Measurements from ENCODE around the gene CPNE8.
"Not testable (repeated sequence)": the region's sequence is repeated elsewhere in the genome, so short reads cannot be mapped to it uniquely, and the experiment has no call there.

CPNE8 gene

GRCh38 chr12:38761636-38762342 is 143.6 kb downstream of the CPNE8 start:
- no peak for TF ChIP-seq TAF1 (IDR thresholded peaks at IDR 0.05; ENCODE audit: borderline replicate concordance, low read depth, low read length)
- TF ChIP-seq POLR2AphosphoS5 (IDR thresholded peaks at IDR 0.05; ENCODE audit: low read depth, low read length) = no peak
- no peak for TF ChIP-seq POLR2A (IDR thresholded peaks at IDR 0.05; ENCODE audit: low read depth, low read length)
- FAIRE-seq (no peak), DNase-seq (ENCODE audit: insufficient read length) (no peak)

DNA sequence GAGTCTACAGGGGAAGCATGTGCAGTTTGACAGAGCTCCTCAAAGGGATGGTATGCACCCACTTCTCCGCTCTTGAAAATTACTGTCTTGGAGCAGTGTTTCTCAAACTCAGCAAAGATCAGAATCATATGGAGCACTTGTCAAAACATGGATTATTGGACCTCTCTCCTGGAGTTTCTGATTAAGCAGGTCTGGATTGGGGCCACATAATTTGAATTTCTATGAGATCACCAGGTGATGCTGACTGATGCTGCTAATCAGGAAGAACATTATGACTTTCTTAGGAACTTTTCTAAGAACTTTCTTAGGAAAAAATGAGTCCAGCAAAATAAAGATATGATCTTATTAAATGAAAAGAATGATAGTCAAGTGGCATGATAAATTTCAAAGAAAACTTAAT is 144.3 kb downstream of the CPNE8 start:
- TF ChIP-seq POLR2A (IDR thresholded peaks at IDR 0.05; ENCODE audit: low read depth, low read length) (no peak), TAF1 (IDR thresholded peaks at IDR 0.05; ENCODE audit: borderline replicate concordance, low read depth, low read length) (no peak), POLR2AphosphoS5 (IDR thresholded peaks at IDR 0.05; ENCODE audit: low read depth, low read length) (no peak)
- DNase-seq (ENCODE audit: insufficient read length) (no peak), FAIRE-seq (no peak)

DNA sequence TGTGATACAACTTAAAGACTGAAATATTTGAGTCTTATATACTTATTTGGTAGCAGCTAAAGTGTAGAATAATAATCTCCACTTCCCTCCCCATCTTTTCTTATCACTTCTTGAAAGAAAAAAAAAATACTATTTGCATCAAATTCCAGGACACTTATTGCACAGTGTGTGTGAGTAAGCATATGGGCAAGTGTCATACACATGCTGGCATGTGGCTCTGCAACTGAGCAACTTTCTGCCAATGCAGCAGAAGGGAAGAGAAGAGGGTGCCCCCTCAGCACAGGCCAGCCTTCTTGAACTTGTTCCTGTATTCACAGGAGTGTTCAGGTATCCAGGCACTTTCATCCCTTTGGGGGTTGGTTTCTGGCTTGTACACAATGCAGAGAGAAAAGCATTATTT is 145.8 kb downstream of the CPNE8 start:
- no peak for TF ChIP-seq TAF1 (IDR thresholded peaks at IDR 0.05; ENCODE audit: borderline replicate concordance, low read depth, low read length)
- TF ChIP-seq POLR2AphosphoS5 (IDR thresholded peaks at IDR 0.05; ENCODE audit: low read depth, low read length) = no peak
- no peak for TF ChIP-seq POLR2A (IDR thresholded peaks at IDR 0.05; ENCODE audit: low read depth, low read length)
- DNase-seq (ENCODE audit: insufficient read length) = no peak
- FAIRE-seq = no peak

- no peak for TF ChIP-seq POLR2AphosphoS5 (IDR thresholded peaks at IDR 0.05; ENCODE audit: low read depth, low read length)
- no peak for TF ChIP-seq POLR2A (IDR thresholded peaks at IDR 0.05; ENCODE audit: low read depth, low read length)
- FAIRE-seq = no peak
- no peak for DNase-seq (ENCODE audit: insufficient read length)
These were observed 158.6 kb downstream of the CPNE8 start for GRCh38 chr12:38746744-38747143.

- DNase-seq (ENCODE audit: insufficient read length) = no peak
- TF ChIP-seq POLR2AphosphoS5 (IDR thresholded peaks at IDR 0.05; ENCODE audit: low read depth, low read length) (no peak), TAF1 (IDR thresholded peaks at IDR 0.05; ENCODE audit: borderline replicate concordance, low read depth, low read length) (no peak), POLR2A (IDR thresholded peaks at IDR 0.05; ENCODE audit: low read depth, low read length) (no peak)
- no peak for FAIRE-seq
These were observed 159.8 kb downstream of the CPNE8 start for GRCh38 chr12:38745601-38746000.

- no peak for TF ChIP-seq TAF1 (IDR thresholded peaks at IDR 0.05; ENCODE audit: borderline replicate concordance, low read depth, low read length)
- TF ChIP-seq POLR2AphosphoS5 (IDR thresholded peaks at IDR 0.05; ENCODE audit: low read depth, low read length) = no peak
- TF ChIP-seq POLR2A (IDR thresholded peaks at IDR 0.05; ENCODE audit: low read depth, low read length) = no peak
- FAIRE-seq (no peak), DNase-seq (ENCODE audit: insufficient read length) (no peak)
These were observed 161.3 kb downstream of the CPNE8 start for GRCh38 chr12:38744041-38744440.

DNA sequence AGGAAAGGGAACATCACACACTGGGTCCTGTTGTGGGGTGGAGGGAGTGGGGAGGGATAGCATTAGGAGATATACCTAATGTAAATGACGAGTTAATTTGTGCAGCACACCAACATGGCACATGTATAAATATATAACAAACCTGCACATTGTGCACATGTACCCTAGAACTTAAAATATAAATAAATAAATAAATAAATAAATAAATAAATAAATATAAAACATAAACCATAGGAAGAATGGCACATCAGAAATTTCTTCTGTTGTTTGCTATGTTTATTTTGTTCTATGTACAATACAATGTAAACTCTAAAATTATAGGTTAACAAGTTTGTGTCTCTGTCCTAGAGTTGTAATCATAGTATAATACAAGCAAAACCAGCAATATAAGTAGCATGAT is 162.9 kb downstream of the CPNE8 start:
- FAIRE-seq = not testable (repeated sequence)

GRCh38 chr12:38736821-38737220 is 168.6 kb downstream of the CPNE8 start:
- TF ChIP-seq POLR2AphosphoS5 (IDR thresholded peaks at IDR 0.05; ENCODE audit: low read depth, low read length) (no peak), POLR2A (IDR thresholded peaks at IDR 0.05; ENCODE audit: low read depth, low read length) (no peak), TAF1 (IDR thresholded peaks at IDR 0.05; ENCODE audit: borderline replicate concordance, low read depth, low read length) (no peak)
- no peak for DNase-seq (ENCODE audit: insufficient read length)
- FAIRE-seq = no peak

More for the DNA sequence above, 162.9 kb downstream of the CPNE8 start:
- DNase-seq (ENCODE audit: insufficient read length) = not testable (repeated sequence)

DNA sequence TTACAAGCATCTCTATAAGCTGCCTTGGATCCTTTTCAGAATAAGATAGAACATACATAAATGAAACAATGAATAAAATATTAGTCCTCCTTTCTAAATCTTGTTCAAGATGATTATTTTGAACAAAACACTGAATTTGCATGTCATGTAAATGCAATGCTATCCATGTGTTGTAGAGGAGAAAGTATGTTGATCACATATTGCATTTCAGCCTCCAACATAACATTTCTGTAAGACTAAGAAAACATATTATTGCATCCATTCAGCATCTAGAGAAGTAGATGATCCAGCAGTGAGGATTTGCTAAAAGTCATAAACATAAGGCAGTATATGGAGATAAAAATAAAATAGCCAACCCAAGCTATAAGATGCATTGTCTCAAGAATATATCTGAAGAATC is 172.6 kb downstream of the CPNE8 start:
- DNase-seq (ENCODE audit: insufficient read length) (no peak), FAIRE-seq (no peak)
- TF ChIP-seq TAF1 (IDR thresholded peaks at IDR 0.05; ENCODE audit: borderline replicate concordance, low read depth, low read length) (no peak), POLR2A (IDR thresholded peaks at IDR 0.05; ENCODE audit: low read depth, low read length) (no peak), POLR2AphosphoS5 (IDR thresholded peaks at IDR 0.05; ENCODE audit: low read depth, low read length) (no peak)

DNA sequence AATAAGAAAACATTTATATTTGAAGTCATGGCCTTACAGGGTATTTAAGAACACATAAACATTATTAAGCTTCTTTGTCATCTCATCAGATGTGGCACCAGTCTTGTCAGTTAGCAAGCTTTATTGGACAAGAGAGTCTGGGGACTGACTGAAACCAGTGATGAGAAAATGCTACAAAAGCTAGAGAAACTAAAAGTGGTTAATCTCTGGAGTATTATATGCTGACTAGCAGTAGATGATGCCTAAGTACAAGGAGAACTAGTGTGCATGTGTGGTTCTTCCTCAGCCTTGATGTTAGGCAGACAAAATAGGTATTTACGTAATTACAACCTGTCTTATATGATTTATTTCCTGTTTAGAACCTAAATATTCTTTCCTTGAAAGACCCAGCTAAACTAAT is 176.5 kb downstream of the CPNE8 start:
- DNase-seq (ENCODE audit: insufficient read length) (no peak), FAIRE-seq (peak; percentile 86)
- TF ChIP-seq POLR2AphosphoS5 (IDR thresholded peaks at IDR 0.05; ENCODE audit: low read depth, low read length) (no peak), TAF1 (IDR thresholded peaks at IDR 0.05; ENCODE audit: borderline replicate concordance, low read depth, low read length) (no peak), POLR2A (IDR thresholded peaks at IDR 0.05; ENCODE audit: low read depth, low read length) (no peak)

DNA sequence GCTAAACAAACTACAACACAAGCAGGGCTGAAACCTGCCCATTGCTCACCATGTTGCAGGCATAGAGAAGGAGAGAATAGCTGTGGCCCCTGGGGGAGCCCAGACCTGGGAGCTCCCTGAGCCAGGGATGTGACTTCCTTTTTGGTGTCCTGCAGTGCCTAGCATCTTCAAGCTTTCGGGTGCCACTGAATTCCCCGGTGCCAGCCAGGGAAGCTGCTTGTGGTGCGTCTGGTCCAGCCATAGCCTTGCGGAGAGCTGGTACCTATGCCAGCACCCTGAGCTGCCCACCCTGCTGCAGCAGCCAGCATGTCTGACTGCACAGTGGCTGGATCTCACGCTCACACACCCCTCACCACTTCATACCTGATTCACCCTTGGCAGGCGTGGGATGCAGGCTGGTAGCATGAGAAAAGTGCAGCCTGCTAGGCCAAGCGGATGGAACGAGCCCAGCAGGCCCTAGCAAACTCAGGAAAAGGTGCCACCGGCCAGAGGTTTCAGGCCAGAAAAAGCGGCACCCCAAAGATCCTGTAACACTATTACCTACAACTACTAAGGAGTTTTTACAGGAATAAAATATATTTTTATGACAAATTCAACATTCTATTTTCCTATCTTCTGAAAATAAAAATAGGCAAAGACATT is 183.7 kb downstream of the CPNE8 start:
- DNase-seq (ENCODE audit: insufficient read length) = no peak
- TF ChIP-seq POLR2AphosphoS5 (IDR thresholded peaks at IDR 0.05; ENCODE audit: low read depth, low read length) = no peak
- TF ChIP-seq TAF1 (IDR thresholded peaks at IDR 0.05; ENCODE audit: borderline replicate concordance, low read depth, low read length) = no peak
- TF ChIP-seq POLR2A (IDR thresholded peaks at IDR 0.05; ENCODE audit: low read depth, low read length) = no peak
- no peak for FAIRE-seq

DNA sequence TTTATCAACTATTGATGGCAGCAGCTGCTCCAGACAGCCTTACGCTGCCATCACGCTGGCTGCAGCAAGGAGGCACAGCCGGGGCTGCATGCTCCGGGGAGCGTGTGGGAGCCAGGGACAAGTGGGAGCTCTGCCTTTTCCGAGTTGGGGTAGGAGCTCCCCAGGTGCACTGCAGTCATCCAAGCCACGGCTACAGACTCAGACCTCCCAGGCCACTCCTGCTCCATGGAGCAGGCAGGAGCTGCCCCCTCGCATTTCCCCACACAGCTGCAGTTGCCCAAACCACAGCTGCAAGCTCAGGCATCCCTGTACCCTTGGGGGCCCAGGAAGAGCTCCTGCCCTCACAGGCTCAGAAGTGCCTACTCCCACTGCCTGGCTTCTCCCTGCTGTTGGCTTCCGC is 184.7 kb downstream of the CPNE8 start:
- no peak for DNase-seq (ENCODE audit: insufficient read length)
- FAIRE-seq = no peak
- TF ChIP-seq POLR2A (IDR thresholded peaks at IDR 0.05; ENCODE audit: low read depth, low read length) (no peak), TAF1 (IDR thresholded peaks at IDR 0.05; ENCODE audit: borderline replicate concordance, low read depth, low read length) (no peak), POLR2AphosphoS5 (IDR thresholded peaks at IDR 0.05; ENCODE audit: low read depth, low read length) (no peak)

Data from GM12892 (cell line).